GM21447 (cell line): ENCODE measurements around the gene CYTH2.
"Not testable (repeated sequence)": the region's sequence is repeated elsewhere in the genome, so short reads cannot be mapped to it uniquely, and the experiment has no call there.

Experiments
- ATAC-seq: cut with Tn5 transposase; IDR thresholded peaks from one replicate; pipeline ENCODE4 v1.9.1; 2021; ENCODE audit not compliant: unreplicated experiment

The CYTH2 gene

GRCh38 chr19:48477067-48477685, 8.0 kb downstream of the CYTH2 start:
- no peak for ATAC-seq

GRCh38 chr19:48477698-48478338, 8.6 kb downstream of the CYTH2 start:
- no peak for ATAC-seq

- no peak for ATAC-seq
Measured at GRCh38 chr19:48478339-48479256, 9.4 kb downstream of the CYTH2 start.

DNA sequence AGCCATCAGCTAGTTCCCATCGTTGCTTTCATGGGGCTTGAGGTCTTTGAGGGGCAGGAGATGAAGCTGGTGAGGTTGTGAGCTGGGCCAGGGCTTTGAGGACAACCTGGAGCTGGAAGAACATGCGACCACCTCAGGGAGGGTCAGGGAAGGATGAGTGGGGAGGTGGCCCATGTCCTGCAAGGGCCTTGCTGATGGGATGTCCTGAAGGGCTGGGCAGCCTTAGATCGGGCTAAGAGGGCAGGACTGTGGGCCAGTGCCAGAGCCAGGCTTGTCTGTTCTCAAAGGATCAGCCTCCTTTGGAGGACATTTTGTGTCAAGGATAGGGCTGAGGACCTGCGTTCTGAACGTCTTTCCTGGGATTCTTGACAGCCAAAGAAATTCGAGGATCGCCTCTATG, 10.5 kb downstream of the CYTH2 start:
- no peak for ATAC-seq

- no peak for ATAC-seq
Measured at GRCh38 chr19:48480183-48480557, 11.0 kb downstream of the CYTH2 start.

GRCh38 chr19:48480558-48481500, 11.7 kb downstream of the CYTH2 start:
- no peak for ATAC-seq

DNA sequence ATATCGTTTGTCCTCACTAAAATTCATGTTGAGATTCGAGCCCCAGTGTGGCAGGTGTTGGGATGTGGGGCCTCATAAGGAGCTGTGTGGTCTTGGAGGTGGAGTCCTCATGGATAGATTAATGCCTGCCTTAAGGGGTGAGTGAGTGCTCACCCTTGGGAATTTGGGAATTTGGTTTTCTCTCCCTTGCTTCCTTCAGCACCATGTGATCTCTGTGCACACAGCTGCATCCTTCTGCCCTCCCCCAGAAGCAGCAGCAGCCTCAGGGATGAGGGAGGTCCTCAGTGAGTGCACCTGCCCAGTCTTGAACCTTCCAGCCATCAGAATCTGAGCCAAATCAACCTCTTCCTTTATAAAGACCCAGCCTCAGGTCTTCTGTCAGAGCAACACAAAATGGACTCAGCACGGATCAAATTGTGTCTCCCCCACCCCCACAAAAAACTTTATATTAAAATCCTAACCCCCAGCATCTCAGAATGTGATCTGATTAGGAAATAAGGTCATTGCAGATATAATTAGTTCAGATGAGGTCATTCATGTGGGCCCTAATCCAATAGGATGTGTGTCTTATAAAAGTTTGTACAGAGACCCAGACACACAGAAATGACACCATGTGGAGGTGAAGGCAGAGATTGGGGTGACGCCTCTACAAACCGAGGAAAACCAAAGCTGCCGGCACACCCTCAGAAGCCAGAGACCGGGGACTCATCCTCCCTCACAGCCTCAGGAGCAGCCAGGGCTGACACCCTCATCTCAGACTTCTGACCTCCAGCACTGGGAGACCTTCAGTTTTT, 12.9 kb downstream of the CYTH2 start:
- no peak for ATAC-seq

- no peak for ATAC-seq
Measured at GRCh38 chr19:48483301-48483700, 14.1 kb downstream of the CYTH2 start.

DNA sequence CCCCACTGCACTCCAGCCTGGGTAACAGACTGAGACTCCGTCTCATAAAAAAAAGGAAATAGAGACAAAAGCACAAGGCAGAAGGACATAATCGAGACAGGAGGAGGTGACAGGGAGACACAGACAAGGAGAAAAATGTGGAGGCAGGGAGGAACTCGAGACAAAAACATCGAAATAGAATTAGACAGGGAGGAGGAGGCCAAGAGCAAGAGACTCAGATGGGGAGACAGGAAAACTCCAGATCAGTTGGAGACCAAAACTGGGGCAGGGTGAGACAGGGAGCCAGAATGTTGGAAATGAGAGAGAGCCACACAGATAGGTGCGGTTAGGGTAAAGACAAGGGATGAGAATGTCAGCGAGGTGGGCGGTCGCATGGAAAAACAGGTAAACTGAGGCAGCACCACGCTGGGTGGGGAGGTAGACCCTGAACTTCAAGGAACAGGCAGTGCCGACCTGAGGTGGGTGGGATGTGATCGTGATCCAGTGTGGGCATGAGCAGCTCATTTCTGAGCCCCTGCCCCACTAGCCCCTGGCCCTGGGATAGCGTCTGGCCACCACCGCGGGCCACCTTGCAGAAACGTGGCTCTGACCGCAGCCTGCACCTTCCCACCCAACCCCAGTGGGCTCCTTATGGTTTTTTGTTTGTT, 15.2 kb downstream of the CYTH2 start:
- no peak for ATAC-seq

DNA sequence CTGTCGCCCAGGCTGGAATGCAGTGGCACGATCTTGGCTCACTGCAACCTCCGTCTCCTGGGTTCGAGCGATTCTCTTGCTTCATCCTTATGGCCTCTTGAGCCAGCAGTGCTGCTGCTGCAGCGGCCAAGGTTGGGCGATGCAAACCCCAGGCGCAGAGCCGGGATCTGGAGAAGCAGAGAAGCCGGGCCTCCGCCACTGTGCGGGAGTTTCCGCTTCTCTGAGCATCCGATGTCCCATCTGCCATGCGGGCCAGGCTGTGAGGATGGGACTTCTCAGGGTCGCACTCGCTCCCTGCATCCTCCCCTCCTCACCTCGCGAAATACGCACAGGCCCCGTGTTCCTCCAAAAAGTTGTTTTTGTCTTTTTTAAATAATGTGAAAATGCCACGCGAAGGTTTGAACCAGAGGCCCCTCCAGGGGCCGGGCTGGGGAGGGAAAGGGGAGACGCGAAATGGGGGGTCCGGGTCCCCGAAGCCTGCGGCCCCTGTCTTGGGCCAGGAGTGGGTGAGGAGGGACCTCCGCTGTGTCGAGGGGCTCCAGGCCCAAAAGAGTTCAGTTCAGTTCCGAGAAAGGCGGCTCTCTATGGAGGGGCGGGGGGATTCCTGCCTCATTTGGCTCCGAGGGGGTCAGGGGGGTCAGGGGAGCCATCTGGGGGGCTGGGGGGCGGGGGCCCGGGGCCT, 15.9 kb downstream of the CYTH2 start:
- ATAC-seq, result no peak

DNA sequence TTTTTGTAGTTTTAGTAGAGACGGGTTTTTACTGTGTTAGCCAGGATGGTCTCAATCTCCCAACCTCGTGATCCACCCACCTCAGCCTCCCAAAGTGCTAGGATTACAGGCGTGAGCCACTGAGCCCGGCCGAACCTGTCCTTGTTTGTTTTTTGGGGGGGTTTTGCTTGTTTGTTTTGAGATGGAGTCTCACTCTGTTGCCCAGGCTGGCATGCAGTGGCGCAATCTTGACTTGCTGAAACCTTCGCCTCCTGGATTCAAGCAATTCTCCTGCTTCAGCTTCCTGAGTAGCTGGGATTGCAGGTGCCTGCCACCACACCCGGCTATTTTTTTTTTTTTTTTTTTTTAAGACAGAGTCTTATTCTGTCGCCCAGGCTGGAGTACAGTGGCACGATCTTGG, 17.5 kb downstream of the CYTH2 start:
- ATAC-seq, result not testable (repeated sequence)

DNA sequence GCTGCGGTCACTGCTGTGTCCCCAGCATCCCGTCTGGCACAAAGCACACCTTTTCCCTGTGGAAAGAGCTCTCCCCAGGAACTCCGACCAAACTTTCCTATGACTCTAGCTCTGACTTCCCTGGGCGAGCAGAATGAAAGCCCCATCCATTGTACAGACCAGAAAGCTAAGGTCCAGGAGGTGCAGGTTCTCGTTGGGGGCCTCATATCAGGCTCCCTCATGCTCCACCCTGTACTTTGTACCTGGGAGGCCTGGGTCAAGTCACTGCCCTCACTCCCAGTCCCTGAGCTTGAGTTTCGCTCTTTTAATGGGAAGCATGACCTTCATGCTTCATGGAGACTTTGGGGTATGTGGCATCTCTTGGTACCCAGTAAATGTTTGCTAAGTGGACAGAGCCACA, 18.4 kb downstream of the CYTH2 start:
- ATAC-seq, result no peak

GRCh38 chr19:48487948-48488347, 18.8 kb downstream of the CYTH2 start:
- ATAC-seq, result no peak

DNA sequence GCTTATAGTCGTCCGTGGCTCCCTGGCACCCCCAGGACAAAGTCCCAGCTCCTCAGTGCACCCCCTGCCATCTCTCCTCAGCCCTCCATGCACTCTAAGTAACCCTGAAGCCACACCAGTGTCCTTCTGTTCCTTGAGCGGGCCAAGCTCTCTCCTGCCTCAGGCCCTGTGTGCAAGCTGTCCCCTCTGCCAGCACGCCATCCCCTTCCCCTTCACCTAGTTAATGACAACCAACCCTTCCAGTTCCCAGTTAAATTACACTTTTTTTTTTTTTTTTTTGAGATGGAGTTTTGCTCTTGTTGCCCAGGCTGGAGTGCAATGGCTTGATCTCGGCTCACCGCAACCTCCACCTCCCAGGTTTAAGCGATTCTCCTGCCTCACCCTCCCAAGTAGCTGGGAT, 19.3 kb downstream of the CYTH2 start:
- not testable (repeated sequence) for ATAC-seq

- ATAC-seq, result no peak
Measured at GRCh38 chr19:48489608-48490216, 20.5 kb downstream of the CYTH2 start.

GRCh38 chr19:48490981-48491792, 22.0 kb downstream of the CYTH2 start:
- no peak for ATAC-seq

GRCh38 chr19:48491793-48492123, 22.6 kb downstream of the CYTH2 start:
- ATAC-seq, result no peak
